GM12878 (cell line): Measurements from ENCODE around the gene HNRNPLL. TPM values are rescaled to one million over a fixed set of nuclear protein-coding genes. Genes with fewer than 3 reads are reported as not detected.

Experiments
- ATAC-seq: fragments of 200-7000 bp; cut with Tn5 transposase; 3 replicates; pipeline ENCODE4 v1.9.1; 2020; ENCODE audit warnings: mild to moderate bottlenecking, moderate library complexity
- BruUV-seq: library from RNA; stranded (reverse); fragments of 400-500 nt; replicated peaks from 2 replicates; lab custom pipeline; 2021; lab: Mats Ljungman, UMichigan
- CTCF ChIA-PET: fragments of 300-600 bp; sonication (Branson Sonifier 250); formaldehyde crosslinking; extraction: SDS; loops from one replicate; lab custom pipeline; 2021; ENCODE audit warnings: inconsistent platforms; lab: Yijun Ruan, JAX
- POLR2A ChIA-PET: fragments of 350-600 bp; formaldehyde crosslinking; extraction: SDS; loops from one replicate; lab custom pipeline; 2021; ENCODE audit warnings: inconsistent platforms; lab: Charles Lee
- RAD21 ChIA-PET: fragments of 300-600 bp; sonication (Branson Sonifier 250); formaldehyde crosslinking; loops from one replicate; lab custom pipeline; 2023; ENCODE audit warnings: antibody characterized with exemption; ENCODE audit not compliant: unreplicated experiment; lab: Charles Lee
- SMC1A ChIA-PET: fragments of 300-600 bp; sonication (Branson Sonifier 250); formaldehyde crosslinking; loops from one replicate; lab custom pipeline; 2023; ENCODE audit not compliant: unreplicated experiment, uncharacterized antibody; lab: Charles Lee
- DNase-seq: peaks from one replicate; pipeline ENCODE4 v3.0.0-alpha.2; 2011; ENCODE audit warnings: low read depth, low spot score
- FAIRE-seq: peaks from 3 replicates; lab custom pipeline; 2011; peaks lifted over from hg19 to GRCh38; lab: Jason Lieb, UNC
- H2AFZ ChIP-seq: 2 replicates; pipeline ENCODE4 v1.6.0; 2011; ENCODE audit warnings: low read depth, low read length, control low read depth; ENCODE audit not compliant: control insufficient read depth
- H3K27ac ChIP-seq: 2 replicates; pipeline ENCODE4 v1.5.1; 2011; ENCODE audit warnings: control low read depth; ENCODE audit not compliant: control insufficient read depth, insufficient read depth
- H3K27me3 ChIP-seq, 2 experiments: replicated peaks in 1 of 2; 2 replicates each; pipeline versions ENCODE4 v1.6.0 to v1.6.1; 2011; ENCODE audit warnings: low read length in 1 of 2; ENCODE audit not compliant: control insufficient read depth in 2 of 2, insufficient read depth in 2 of 2
- H3K36me3 ChIP-seq, 2 experiments: 2 replicates each; pipeline ENCODE4 v1.5.1; 2011; ENCODE audit warnings: low read length in 1 of 2; ENCODE audit not compliant: control insufficient read depth in 2 of 2, insufficient read depth in 2 of 2
- H3K4me1 ChIP-seq: 2 replicates; pipeline ENCODE4 v1.6.1; 2011; ENCODE audit warnings: mild to moderate bottlenecking, low read length, moderate library complexity, mixed read lengths; ENCODE audit not compliant: control insufficient read depth, insufficient read depth
- H3K4me2 ChIP-seq: 2 replicates; pipeline ENCODE4 v1.6.0; 2011; ENCODE audit warnings: control low read depth; ENCODE audit not compliant: control insufficient read depth, insufficient read depth
- H3K4me3 ChIP-seq: fragments of 200-600 bp; sonication (generic); 2 replicates; pipeline ENCODE4 v1.5.1; 2016
- H3K79me2 ChIP-seq: 2 replicates; pipeline ENCODE4 v1.6.0; 2011; ENCODE audit warnings: low read length; ENCODE audit not compliant: control insufficient read depth, insufficient read depth
- H3K9ac ChIP-seq: 2 replicates; pipeline ENCODE4 v1.8.0; 2011; ENCODE audit warnings: low read length, control low read depth, mixed read lengths; ENCODE audit not compliant: control insufficient read depth, insufficient read depth
- H3K9me3 ChIP-seq: replicated peaks from 3 replicates; pipeline ENCODE4 v1.5.1; 2011; ENCODE audit warnings: mild to moderate bottlenecking, low read length; ENCODE audit not compliant: control insufficient read depth, insufficient read depth
- H4K20me1 ChIP-seq: 2 replicates; pipeline ENCODE4 v1.6.0; 2011; ENCODE audit not compliant: control insufficient read depth, insufficient read depth
- CTCF ChIP-seq, 3 experiments: IDR thresholded peaks in 2 of 3; conservative IDR thresholded peaks in 1 of 3; 2 replicates each; pipeline ENCODE4 v1.5.1; 2011; ENCODE audit warnings: low read depth in 3 of 3, low read length in 3 of 3, mild to moderate bottlenecking in 3 of 3, control low read depth in 2 of 3, moderate library complexity in 2 of 3, inconsistent platforms in 1 of 3, mixed read lengths in 1 of 3; ENCODE audit not compliant: control insufficient read depth in 2 of 3, insufficient read depth in 1 of 3; ENCODE audit errors: extremely low read depth in 1 of 3
- EP300 ChIP-seq, 2 experiments: fragments of 150-350 bp in 1 of 2; IDR thresholded peaks; 2 replicates each; pipeline ENCODE4 v1.6.1; 2011 to 2012; ENCODE audit warnings: low read depth in 2 of 2, low read length in 2 of 2, borderline replicate concordance in 1 of 2, improper control_type of control experiment in 1 of 2, inconsistent platforms in 1 of 2; ENCODE audit not compliant: control insufficient read depth in 1 of 2
- HDGF ChIP-seq: fragments of 450-650 bp; IDR thresholded peaks from 2 replicates; pipeline ENCODE4 v1.6.1; 2016; ENCODE audit warnings: antibody characterized with exemption
- MXI1 ChIP-seq: fragments of 150-350 bp; IDR thresholded peaks from 2 replicates; pipeline ENCODE4 v1.6.1; 2011; ENCODE audit warnings: low read depth, mild to moderate bottlenecking, inconsistent platforms, low read length, improper control_type of control experiment
- MYC ChIP-seq: IDR thresholded peaks from 2 replicates; pipeline ENCODE4 v1.6.1; 2011; ENCODE audit warnings: mild to moderate bottlenecking, low read length, moderate library complexity, inconsistent platforms; ENCODE audit not compliant: insufficient read depth, insufficient replicate concordance, insufficient read length, severe bottlenecking
- ZSCAN29 ChIP-seq: fragments of 450-650 bp; IDR thresholded peaks from 2 replicates; pipeline ENCODE4 v1.6.1; 2017; ENCODE audit warnings: mild to moderate bottlenecking, moderate library complexity
- whole genome bisulfite sequencing: methylation state at CpG from one replicate; pipeline ENCODE4 v1.1.6; 2016; ENCODE audit warnings: low lambda C conversion rate; ENCODE audit not compliant: insufficient replicate concordance, insufficient coverage; ENCODE audit errors: missing lambda C conversion rate; 5-methylcytosine and 5-hydroxymethylcytosine counted together
- in situ Hi-C: fragments of 300-500 bp; cut with MboI; formaldehyde crosslinking; loops from 9 replicates; pipeline ENCODE4 v1.14.3; 2018; ENCODE audit warnings: mixed read lengths
- intact Hi-C: fragments of 100-400 bp; cut with micrococcal nuclease; formaldehyde crosslinking; loops from one replicate; pipeline ENCODE4 v1.14.2; 2022; ENCODE audit not compliant: unreplicated experiment
- polyA plus RNA-seq, 11 experiments: library from polyadenylated mRNA; depleted of rRNA in 4 of 11; unstranded in 6 of 11; stranded (reverse) in 5 of 11; fragments of >200 nt; fragmentation: Nextera tagmentation in 4 of 11; fragmentation: Illumina TruSeq in 1 of 11; extraction: Ambion mirVana in 4 of 11; extraction: Trizol in 1 of 11; gene quantifications; 1 replicate in 1 of 11; 2 replicates in 10 of 11; pipeline versions ENCODE4 v1.2.1 to v1.2.3, GENCODE V29; 2011 to 2016; ENCODE audit warnings: inconsistent platforms in 2 of 11, missing spikeins in 2 of 11, low read depth in 1 of 11
- total RNA-seq, 4 experiments: library from RNA; depleted of rRNA in 3 of 4; stranded (reverse); fragments of >200 nt in 3 of 4; fragmentation: Illumina TruSeq in 1 of 4; extraction: Trizol in 1 of 4; gene quantifications; 2 replicates each; pipeline versions ENCODE4 v1.2.1 to v1.2.3, GENCODE V29; 2013 to 2021
- TF ChIP-seq, protein P1 (sequence below): fragments of 450-650 bp; IDR thresholded peaks from 2 replicates; pipeline ENCODE4 v1.6.1; 2017; ENCODE audit warnings: mild to moderate bottlenecking, moderate library complexity
- TF ChIP-seq, protein P2 (sequence below): fragments of 450-650 bp; formaldehyde crosslinking; IDR thresholded peaks from 2 replicates; pipeline ENCODE4 v1.5.0; 2022; ENCODE audit warnings: mild to moderate bottlenecking, missing genetic modification characterization
- TF ChIP-seq, protein P3 (sequence below): fragments of 450-650 bp; IDR thresholded peaks from 2 replicates; pipeline ENCODE4 v1.6.1; 2016; ENCODE audit warnings: mild to moderate bottlenecking

Gene HNRNPLL
- total and polyA plus RNA-seq, 10 of the 15 experiments (the other 5 are each of a cell fraction or from before 2014, with no cell fraction given): 0.98 to 27.1 (median 2.9) TPM

DNA sequence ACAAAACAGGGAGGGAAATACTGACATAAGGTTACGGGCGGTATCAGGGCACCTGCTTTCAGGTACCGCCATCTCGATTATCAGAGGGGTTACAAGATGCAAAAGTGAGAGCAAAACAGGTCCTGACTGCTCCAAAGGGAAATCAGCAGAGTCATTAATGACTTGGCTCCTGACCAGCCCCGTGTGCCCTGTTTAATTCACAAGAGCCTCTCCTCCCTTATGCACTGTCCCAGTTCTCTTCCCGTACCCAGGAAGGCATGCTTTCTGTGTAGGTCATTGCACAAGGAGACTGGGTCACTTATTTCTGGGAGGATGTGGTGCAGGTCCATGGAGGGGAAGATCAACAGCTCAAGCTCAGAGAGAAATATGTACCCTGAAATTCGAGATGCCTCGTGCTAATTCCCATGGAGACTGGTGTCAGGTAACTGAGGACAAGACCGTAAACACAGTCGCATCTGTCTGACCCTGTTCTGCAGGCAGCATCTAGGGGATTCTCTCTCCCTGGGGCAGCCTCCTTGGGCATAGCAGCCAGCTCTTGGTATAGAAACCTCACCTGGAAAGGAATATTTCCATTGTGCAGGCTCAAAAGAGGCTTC is 79.9 kb downstream of the HNRNPLL start (continued):
- TF ChIP-seq CTCF (IDR thresholded peaks at IDR 0.05 in 2 of 3, conservative IDR thresholded peaks at IDR 0.05 in 1 of 3; ENCODE audit: control insufficient read depth in 2 of 3, extremely low read depth in 1 of 3, insufficient read depth in 1 of 3, low read depth in 3 of 3, low read length in 3 of 3) (no peak), MXI1 (no peak), EP300 (IDR thresholded peaks at IDR 0.05; ENCODE audit: borderline replicate concordance in 1 of 2, control insufficient read depth in 1 of 2, low read depth in 2 of 2, low read length in 2 of 2) (no peak)
- TF ChIP-seq, all 136 proteins: peak for 0

GRCh38 chr2:38521835-38522234 is 80.9 kb downstream of the HNRNPLL start:
- DNase-seq: no peak
- H3K27ac ChIP-seq: no peak overlapping the region
- no peaks in the 10 kb centered on the region for H3K79me2 ChIP-seq
- H3K4me1 ChIP-seq: no peaks in the 10 kb centered on the region
- BruUV-seq: no TSS peak
- ChIA-PET RAD21 (interaction anchor here (0.9 to 1.2 kb wide), 2 partner anchors 14 to 204 kb away, joined by 3 to 4 read pairs; no protein-coding TSS in a partner anchor), CTCF (interaction anchor here (0.7 to 0.8 kb wide), 2 partner anchors 14 to 207 kb away, joined by 3 to 4 read pairs; no protein-coding TSS in a partner anchor), POLR2A (no interaction called here), SMC1A (interaction anchor here (0.7 to 3.8 kb wide), 3 partner anchors 11 to 549 kb away, joined by 3 to 10 read pairs (median 4); no protein-coding TSS in a partner anchor)
- 48% methylated on average over 4 of the region's 4 CpGs for WGBS
- H3K4me2 ChIP-seq: no peak overlapping the region
- no peaks in the 10 kb centered on the region for H3K9me3 ChIP-seq
- H3K4me3 ChIP-seq: no peak overlapping the region
- intact Hi-C loops: no loop called here
- in situ Hi-C loops: no loop called here
- H4K20me1 ChIP-seq: no peaks in the 10 kb centered on the region
- H3K27me3 ChIP-seq: peaks cover 0 to 2% of the 10 kb centered on the region in 2 experiments; a peak in 1 of 4 replicates
- no peak overlapping the region for H2AFZ ChIP-seq
- ATAC-seq: no peak
- no peak for FAIRE-seq
- no peak overlapping the region for H3K9ac ChIP-seq
- no peaks in the 10 kb centered on the region for H3K36me3 ChIP-seq
- TF ChIP-seq, protein P1, sequence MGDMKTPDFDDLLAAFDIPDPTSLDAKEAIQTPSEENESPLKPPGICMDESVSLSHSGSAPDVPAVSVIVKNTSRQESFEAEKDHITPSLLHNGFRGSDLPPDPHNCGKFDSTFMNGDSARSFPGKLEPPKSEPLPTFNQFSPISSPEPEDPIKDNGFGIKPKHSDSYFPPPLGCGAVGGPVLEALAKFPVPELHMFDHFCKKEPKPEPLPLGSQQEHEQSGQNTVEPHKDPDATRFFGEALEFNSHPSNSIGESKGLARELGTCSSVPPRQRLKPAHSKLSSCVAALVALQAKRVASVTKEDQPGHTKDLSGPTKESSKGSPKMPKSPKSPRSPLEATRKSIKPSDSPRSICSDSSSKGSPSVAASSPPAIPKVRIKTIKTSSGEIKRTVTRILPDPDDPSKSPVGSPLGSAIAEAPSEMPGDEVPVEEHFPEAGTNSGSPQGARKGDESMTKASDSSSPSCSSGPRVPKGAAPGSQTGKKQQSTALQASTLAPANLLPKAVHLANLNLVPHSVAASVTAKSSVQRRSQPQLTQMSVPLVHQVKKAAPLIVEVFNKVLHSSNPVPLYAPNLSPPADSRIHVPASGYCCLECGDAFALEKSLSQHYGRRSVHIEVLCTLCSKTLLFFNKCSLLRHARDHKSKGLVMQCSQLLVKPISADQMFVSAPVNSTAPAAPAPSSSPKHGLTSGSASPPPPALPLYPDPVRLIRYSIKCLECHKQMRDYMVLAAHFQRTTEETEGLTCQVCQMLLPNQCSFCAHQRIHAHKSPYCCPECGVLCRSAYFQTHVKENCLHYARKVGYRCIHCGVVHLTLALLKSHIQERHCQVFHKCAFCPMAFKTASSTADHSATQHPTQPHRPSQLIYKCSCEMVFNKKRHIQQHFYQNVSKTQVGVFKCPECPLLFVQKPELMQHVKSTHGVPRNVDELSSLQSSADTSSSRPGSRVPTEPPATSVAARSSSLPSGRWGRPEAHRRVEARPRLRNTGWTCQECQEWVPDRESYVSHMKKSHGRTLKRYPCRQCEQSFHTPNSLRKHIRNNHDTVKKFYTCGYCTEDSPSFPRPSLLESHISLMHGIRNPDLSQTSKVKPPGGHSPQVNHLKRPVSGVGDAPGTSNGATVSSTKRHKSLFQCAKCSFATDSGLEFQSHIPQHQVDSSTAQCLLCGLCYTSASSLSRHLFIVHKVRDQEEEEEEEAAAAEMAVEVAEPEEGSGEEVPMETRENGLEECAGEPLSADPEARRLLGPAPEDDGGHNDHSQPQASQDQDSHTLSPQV: no peak
- TF ChIP-seq, protein P2, sequence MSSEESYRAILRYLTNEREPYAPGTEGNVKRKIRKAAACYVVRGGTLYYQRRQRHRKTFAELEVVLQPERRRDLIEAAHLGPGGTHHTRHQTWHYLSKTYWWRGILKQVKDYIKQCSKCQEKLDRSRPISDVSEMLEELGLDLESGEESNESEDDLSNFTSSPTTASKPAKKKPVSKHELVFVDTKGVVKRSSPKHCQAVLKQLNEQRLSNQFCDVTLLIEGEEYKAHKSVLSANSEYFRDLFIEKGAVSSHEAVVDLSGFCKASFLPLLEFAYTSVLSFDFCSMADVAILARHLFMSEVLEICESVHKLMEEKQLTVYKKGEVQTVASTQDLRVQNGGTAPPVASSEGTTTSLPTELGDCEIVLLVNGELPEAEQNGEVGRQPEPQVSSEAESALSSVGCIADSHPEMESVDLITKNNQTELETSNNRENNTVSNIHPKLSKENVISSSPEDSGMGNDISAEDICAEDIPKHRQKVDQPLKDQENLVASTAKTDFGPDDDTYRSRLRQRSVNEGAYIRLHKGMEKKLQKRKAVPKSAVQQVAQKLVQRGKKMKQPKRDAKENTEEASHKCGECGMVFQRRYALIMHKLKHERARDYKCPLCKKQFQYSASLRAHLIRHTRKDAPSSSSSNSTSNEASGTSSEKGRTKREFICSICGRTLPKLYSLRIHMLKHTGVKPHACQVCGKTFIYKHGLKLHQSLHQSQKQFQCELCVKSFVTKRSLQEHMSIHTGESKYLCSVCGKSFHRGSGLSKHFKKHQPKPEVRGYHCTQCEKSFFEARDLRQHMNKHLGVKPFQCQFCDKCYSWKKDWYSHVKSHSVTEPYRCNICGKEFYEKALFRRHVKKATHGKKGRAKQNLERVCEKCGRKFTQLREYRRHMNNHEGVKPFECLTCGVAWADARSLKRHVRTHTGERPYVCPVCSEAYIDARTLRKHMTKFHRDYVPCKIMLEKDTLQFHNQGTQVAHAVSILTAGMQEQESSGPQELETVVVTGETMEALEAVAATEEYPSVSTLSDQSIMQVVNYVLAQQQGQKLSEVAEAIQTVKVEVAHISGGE: no peak
- TF ChIP-seq MYC: no peak
- TF ChIP-seq, protein P3, sequence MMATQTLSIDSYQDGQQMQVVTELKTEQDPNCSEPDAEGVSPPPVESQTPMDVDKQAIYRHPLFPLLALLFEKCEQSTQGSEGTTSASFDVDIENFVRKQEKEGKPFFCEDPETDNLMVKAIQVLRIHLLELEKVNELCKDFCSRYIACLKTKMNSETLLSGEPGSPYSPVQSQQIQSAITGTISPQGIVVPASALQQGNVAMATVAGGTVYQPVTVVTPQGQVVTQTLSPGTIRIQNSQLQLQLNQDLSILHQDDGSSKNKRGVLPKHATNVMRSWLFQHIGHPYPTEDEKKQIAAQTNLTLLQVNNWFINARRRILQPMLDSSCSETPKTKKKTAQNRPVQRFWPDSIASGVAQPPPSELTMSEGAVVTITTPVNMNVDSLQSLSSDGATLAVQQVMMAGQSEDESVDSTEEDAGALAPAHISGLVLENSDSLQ: no peak
- no peak for TF ChIP-seq ZSCAN29
- no peak for TF ChIP-seq HDGF
